GM04504 (cell line): Measurements from ENCODE around the gene SOX9.

Experiments
- DNase-seq: peaks from one replicate; pipeline ENCODE4 v3.0.0-alpha.2; 2012; ENCODE audit warnings: low read depth

Gene SOX9

GRCh38 chr17:72120642-72121163 lies at the start of gene SOX9:
Gene SOX9 (plus strand): TSS chr17:72121020. CDS start chr17:72121392, 372 bp downstream.
- peak; percentile 50 for DNase-seq

GRCh38 chr17:72071330-72071729 lies 49.5 kb upstream of the SOX9 start:
- DNase-seq = no peak

GRCh38 chr17:72075995-72076677 lies 44.7 kb upstream of the SOX9 start:
- DNase-seq = no peak

- no peak for DNase-seq
These were observed 44.2 kb upstream of the SOX9 start for GRCh38 chr17:72076678-72077030.

GRCh38 chr17:72077326-72077960 lies 43.4 kb upstream of the SOX9 start:
- no peak for DNase-seq

- DNase-seq = no peak
These were observed 41.1 kb upstream of the SOX9 start for GRCh38 chr17:72079700-72080099.

GRCh38 chr17:72087876-72088275 lies 32.9 kb upstream of the SOX9 start:
- DNase-seq = no peak

GRCh38 chr17:72089453-72089987 lies 31.3 kb upstream of the SOX9 start:
- DNase-seq = no peak

- DNase-seq = no peak
These were observed 30.7 kb upstream of the SOX9 start for GRCh38 chr17:72090108-72090507.

GRCh38 chr17:72092710-72093322 lies 28.0 kb upstream of the SOX9 start:
- no peak for DNase-seq

- no peak for DNase-seq
These were observed 27.1 kb upstream of the SOX9 start for GRCh38 chr17:72093707-72094106.

- no peak for DNase-seq
These were observed 25.5 kb upstream of the SOX9 start for GRCh38 chr17:72095316-72095715.

- DNase-seq = no peak
These were observed 23.7 kb upstream of the SOX9 start for GRCh38 chr17:72097144-72097543.

GRCh38 chr17:72099919-72100318 lies 20.9 kb upstream of the SOX9 start:
- DNase-seq = no peak

GRCh38 chr17:72100470-72100869 lies 20.4 kb upstream of the SOX9 start:
- no peak for DNase-seq

- DNase-seq = no peak
These were observed 19.3 kb upstream of the SOX9 start for GRCh38 chr17:72101526-72101925.

- no peak for DNase-seq
These were observed 18.5 kb upstream of the SOX9 start for GRCh38 chr17:72102366-72102765.

GRCh38 chr17:72104164-72104862 lies 16.5 kb upstream of the SOX9 start:
- DNase-seq = no peak

GRCh38 chr17:72104863-72105234 lies 16.0 kb upstream of the SOX9 start:
- DNase-seq = no peak

- no peak for DNase-seq
These were observed 13.7 kb upstream of the SOX9 start for GRCh38 chr17:72107100-72107499.

GRCh38 chr17:72110231-72110941 lies 10.4 kb upstream of the SOX9 start:
- DNase-seq = no peak

- DNase-seq = no peak
These were observed 9.9 kb upstream of the SOX9 start for GRCh38 chr17:72110942-72111318.
